Measurements from ENCODE around the gene GABRR2.

GABRR2 gene

DNA sequence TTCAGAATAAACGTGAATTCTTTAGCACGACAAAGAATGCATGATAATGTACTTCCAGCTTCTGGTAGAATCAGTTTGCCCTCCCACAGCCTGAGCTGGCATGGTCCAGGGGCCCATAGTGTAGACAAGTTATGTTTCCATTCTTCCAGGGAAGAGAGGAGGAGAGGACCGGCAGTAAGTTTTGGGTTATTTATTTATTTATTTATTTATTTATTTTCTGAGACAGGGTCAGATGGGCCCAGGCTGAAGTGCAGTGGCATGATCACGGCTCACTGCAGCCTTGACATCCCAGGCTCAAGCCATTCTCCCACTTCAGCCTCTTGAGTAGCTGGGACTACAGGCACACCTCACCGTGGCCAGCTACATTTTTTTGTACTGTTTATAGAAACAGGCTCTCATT lies 102.6 kb downstream of the GABRR2 start:
- TF ChIP-seq GLIS3 (CRISPR knock-in tag; IDR thresholded peaks at IDR 0.05) = no peak
- TF ChIP-seq ESRRG (CRISPR knock-in tag; IDR thresholded peaks at IDR 0.05) = no peak
- TF ChIP-seq ZFP30 (CRISPR knock-in tag; IDR thresholded peaks at IDR 0.05) = no peak
- no peak for TF ChIP-seq TCF4 (CRISPR knock-in tag; IDR thresholded peaks at IDR 0.05; ENCODE audit: borderline replicate concordance)
- TF ChIP-seq, protein P1, sequence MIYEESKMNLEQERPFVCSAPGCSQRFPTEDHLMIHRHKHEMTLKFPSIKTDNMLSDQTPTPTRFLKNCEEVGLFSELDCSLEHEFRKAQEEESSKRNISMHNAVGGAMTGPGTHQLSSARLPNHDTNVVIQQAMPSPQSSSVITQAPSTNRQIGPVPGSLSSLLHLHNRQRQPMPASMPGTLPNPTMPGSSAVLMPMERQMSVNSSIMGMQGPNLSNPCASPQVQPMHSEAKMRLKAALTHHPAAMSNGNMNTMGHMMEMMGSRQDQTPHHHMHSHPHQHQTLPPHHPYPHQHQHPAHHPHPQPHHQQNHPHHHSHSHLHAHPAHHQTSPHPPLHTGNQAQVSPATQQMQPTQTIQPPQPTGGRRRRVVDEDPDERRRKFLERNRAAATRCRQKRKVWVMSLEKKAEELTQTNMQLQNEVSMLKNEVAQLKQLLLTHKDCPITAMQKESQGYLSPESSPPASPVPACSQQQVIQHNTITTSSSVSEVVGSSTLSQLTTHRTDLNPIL (CRISPR knock-in tag; IDR thresholded peaks at IDR 0.05; ENCODE audit: low read depth) = no peak
- no peak for TF ChIP-seq TOX (CRISPR knock-in tag; IDR thresholded peaks at IDR 0.05; ENCODE audit: borderline replicate concordance)
- TF ChIP-seq, protein P2, sequence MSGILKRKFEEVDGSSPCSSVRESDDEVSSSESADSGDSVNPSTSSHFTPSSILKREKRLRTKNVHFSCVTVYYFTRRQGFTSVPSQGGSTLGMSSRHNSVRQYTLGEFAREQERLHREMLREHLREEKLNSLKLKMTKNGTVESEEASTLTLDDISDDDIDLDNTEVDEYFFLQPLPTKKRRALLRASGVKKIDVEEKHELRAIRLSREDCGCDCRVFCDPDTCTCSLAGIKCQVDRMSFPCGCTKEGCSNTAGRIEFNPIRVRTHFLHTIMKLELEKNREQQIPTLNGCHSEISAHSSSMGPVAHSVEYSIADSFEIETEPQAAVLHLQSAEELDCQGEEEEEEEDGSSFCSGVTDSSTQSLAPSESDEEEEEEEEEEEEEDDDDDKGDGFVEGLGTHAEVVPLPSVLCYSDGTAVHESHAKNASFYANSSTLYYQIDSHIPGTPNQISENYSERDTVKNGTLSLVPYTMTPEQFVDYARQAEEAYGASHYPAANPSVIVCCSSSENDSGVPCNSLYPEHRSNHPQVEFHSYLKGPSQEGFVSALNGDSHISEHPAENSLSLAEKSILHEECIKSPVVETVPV (CRISPR knock-in tag; IDR thresholded peaks at IDR 0.05) = no peak
- TF ChIP-seq ZFP3 (CRISPR knock-in tag; IDR thresholded peaks at IDR 0.05) = no peak
- TF ChIP-seq OSR1 (CRISPR knock-in tag; IDR thresholded peaks at IDR 0.05) = no peak
- TF ChIP-seq ZC3H10 (CRISPR knock-in tag; IDR thresholded peaks at IDR 0.05) = no peak
- no peak for TF ChIP-seq PPARA (CRISPR knock-in tag; IDR thresholded peaks at IDR 0.05; ENCODE audit: borderline replicate concordance)
- TF ChIP-seq ZNF70 (CRISPR knock-in tag; IDR thresholded peaks at IDR 0.05) = no peak

GRCh38 chr6:89209457-89209856 lies 105.6 kb downstream of the GABRR2 start:
- no peak for ATAC-seq
- TF ChIP-seq ZFP30 (CRISPR knock-in tag; IDR thresholded peaks at IDR 0.05) (no peak), RARB (CRISPR knock-in tag; IDR thresholded peaks at IDR 0.05) (no peak), OSR1 (CRISPR knock-in tag; IDR thresholded peaks at IDR 0.05) (no peak), ARNTL (CRISPR knock-in tag; IDR thresholded peaks at IDR 0.05; ENCODE audit: borderline replicate concordance, low read depth) (no peak), TOX (CRISPR knock-in tag; IDR thresholded peaks at IDR 0.05; ENCODE audit: borderline replicate concordance) (no peak), ZNF565 (CRISPR knock-in tag; conservative IDR thresholded peaks at IDR 0.05; ENCODE audit: low read depth) (no peak), PATZ1 (CRISPR knock-in tag; IDR thresholded peaks at IDR 0.05; ENCODE audit: borderline replicate concordance) (no peak), ISL1 (CRISPR knock-in tag; IDR thresholded peaks at IDR 0.05) (no peak), CSDC2 (CRISPR knock-in tag; IDR thresholded peaks at IDR 0.05) (no peak), ZFP3 (CRISPR knock-in tag; IDR thresholded peaks at IDR 0.05) (no peak), TSHZ2 (CRISPR knock-in tag; IDR thresholded peaks at IDR 0.05) (no peak), GLIS3 (CRISPR knock-in tag; IDR thresholded peaks at IDR 0.05) (no peak), BACH2 (CRISPR knock-in tag; IDR thresholded peaks at IDR 0.05; ENCODE audit: borderline replicate concordance) (no peak), SNAI2 (CRISPR knock-in tag; IDR thresholded peaks at IDR 0.05) (no peak), ESRRG (CRISPR knock-in tag; IDR thresholded peaks at IDR 0.05) (no peak), ZNF70 (CRISPR knock-in tag; IDR thresholded peaks at IDR 0.05) (no peak), ZNF8 (CRISPR knock-in tag; IDR thresholded peaks at IDR 0.05) (no peak)
- TF ChIP-seq, protein P1 (CRISPR knock-in tag; IDR thresholded peaks at IDR 0.05; ENCODE audit: low read depth) = no peak
- TF ChIP-seq, protein P2 (CRISPR knock-in tag; IDR thresholded peaks at IDR 0.05) = no peak

More for the DNA sequence above, 102.6 kb downstream of the GABRR2 start:
- no peak for ATAC-seq
